ENCODE data around the gene IZUMO4. TPM values are rescaled to one million over a fixed set of nuclear protein-coding genes. Genes with fewer than 3 reads are reported as not detected.
A peak's percentile ranks its signal among the peaks of the same experiment; 100 is the strongest.

The IZUMO4 gene
- total and polyA plus RNA-seq, 2 donors (not counting 1 experiment from before 2014, with no cell fraction given): 34.8 to 93.9 TPM

- no peak overlapping the region for H3K4me2 ChIP-seq (replicated peaks; ENCODE audit: low read depth, low read length, poor library complexity, severe bottlenecking)
- H3K79me2 ChIP-seq (ENCODE audit: control insufficient read depth, insufficient read depth, low read length): peaks cover 49% of the 10 kb centered on the region
- H3K9ac ChIP-seq (ENCODE audit: low read length): no peak overlapping the region
- WGBS (ENCODE audit: insufficient coverage): 100% methylated on average over 7 of the region's 27 CpGs
- TF ChIP-seq CTCF (IDR thresholded peaks at IDR 0.05): no peak
- TF ChIP-seq EZH2 (IDR thresholded peaks at IDR 0.05; ENCODE audit: borderline replicate concordance, insufficient read depth, low read depth, low read length, poor library complexity, severe bottlenecking): no peak
- Mint-ChIP-seq H3K9me3 (ENCODE audit: insufficient read depth) (no peaks in the 10 kb centered on the region), H3K27me3 (no peaks in the 10 kb centered on the region), H3K4me1 (peaks cover 60% of the 10 kb centered on the region), H3K4me3 (peak overlapping the region; percentile 21), H3K27ac (peak overlapping the region; percentile 70)
- no peaks in the 10 kb centered on the region for H3K36me3 ChIP-seq (replicated peaks in 1 of 2; ENCODE audit: control extremely low read depth in 1 of 2, control insufficient read depth in 1 of 2, extremely low read depth in 1 of 2, insufficient read depth in 2 of 2, low read length in 1 of 2)
- ATAC-seq (ENCODE audit: low read depth) (no peak), DNase-seq (no peak)
- CTCF ChIA-PET: interaction anchor here (1.1 kb wide), 1 partner anchor 38 kb away, joined by 4 read pairs; no protein-coding TSS in a partner anchor
- no peaks in the 10 kb centered on the region for H4K20me1 ChIP-seq (ENCODE audit: control insufficient read depth, insufficient read depth, low read length, poor library complexity, severe bottlenecking)
- intact Hi-C loops (cut with micrococcal nuclease): no loop called here
- no peak overlapping the region for H2AFZ ChIP-seq (ENCODE audit: insufficient read depth, low read depth, low read length, poor library complexity, severe bottlenecking)
- H3K27ac ChIP-seq (ENCODE audit: low read length in 2 of 2): peak overlapping the region; percentile 33 to 54
- POLR2A ChIA-PET: interaction anchor here (0.5 to 1.2 kb wide), 6 partner anchors 14 to 1124 kb away, joined by 3 to 7 read pairs (median 6); no protein-coding TSS in a partner anchor
- H3K4me3 ChIP-seq (ENCODE audit: control extremely low read depth in 1 of 5, extremely low read depth in 1 of 5, insufficient read depth in 1 of 5, low read depth in 2 of 5, low read length in 4 of 5): no peak overlapping the region
- peaks cover 54 to 87% of the 10 kb centered on the region in 2 donors for H3K4me1 ChIP-seq (ENCODE audit: control insufficient read depth in 2 of 2, insufficient read depth in 2 of 2, low read length in 2 of 2)
- H3K27me3 ChIP-seq (replicated peaks in 1 of 4; ENCODE audit: control extremely low read depth in 1 of 4, control insufficient read depth in 3 of 4, insufficient read depth in 4 of 4, low read length in 3 of 4): no peaks in the 10 kb centered on the region
- peaks cover 0 to 3% (median 0%) of the 10 kb centered on the region in 3 donors for H3K9me3 ChIP-seq (ENCODE audit: control extremely low read depth in 1 of 3, control insufficient read depth in 2 of 3, insufficient read depth in 1 of 3, low read length in 2 of 3)
These were observed 37.9 kb upstream of the IZUMO4 start for GRCh38 chr19:2058570-2059421.

All from B cell (primary cell).